GM23338 (cell line): ENCODE measurements around the gene UBASH3B. TPM values are rescaled to one million over a fixed set of nuclear protein-coding genes. Genes with fewer than 3 reads are reported as not detected.

Experiments
- ATAC-seq: fragments of 200-7000 bp; cut with Tn5 transposase; 3 replicates; pipeline ENCODE4 v1.9.1; 2020
- DNase-seq: peaks from one replicate; pipeline ENCODE4 v3.0.0-alpha.2; 2015; ENCODE audit warnings: low spot score
- H2AFZ ChIP-seq: fragments of 200-600 bp; sonication (generic); 2 replicates; pipeline ENCODE4 v1.8.0; 2016; ENCODE audit warnings: antibody characterized with exemption, mild to moderate bottlenecking, moderate library complexity
- H3F3A ChIP-seq: fragments of 200-600 bp; sonication (generic); replicated peaks from 2 replicates; pipeline ENCODE4 v1.8.0; 2017; ENCODE audit warnings: antibody characterized with exemption, mixed run types, low read depth
- H3K27ac ChIP-seq: fragments of 200-600 bp; sonication (generic); 2 replicates; pipeline ENCODE4 v1.6.1; 2016; ENCODE audit warnings: low read depth
- H3K27me3 ChIP-seq: fragments of 200-600 bp; sonication (generic); 2 replicates; pipeline ENCODE4 v1.8.0; 2016; ENCODE audit warnings: mild to moderate bottlenecking, mixed run types, moderate library complexity; ENCODE audit not compliant: insufficient read depth
- H3K36me3 ChIP-seq: fragments of 200-600 bp; sonication (generic); 2 replicates; pipeline ENCODE4 v1.8.0; 2016; ENCODE audit warnings: mild to moderate bottlenecking; ENCODE audit not compliant: insufficient read depth
- H3K4me1 ChIP-seq: fragments of 200-600 bp; sonication (generic); 2 replicates; pipeline ENCODE4 v1.8.0; 2016; ENCODE audit warnings: mild to moderate bottlenecking, moderate library complexity; ENCODE audit not compliant: insufficient read depth
- H3K4me2 ChIP-seq: fragments of 200-600 bp; sonication (generic); 2 replicates; pipeline ENCODE4 v1.7.1; 2017; ENCODE audit warnings: mixed run types
- H3K4me3 ChIP-seq: fragments of 200-600 bp; sonication (generic); 2 replicates; pipeline ENCODE4 v1.6.1; 2016; ENCODE audit warnings: mixed run types
- H3K79me2 ChIP-seq: fragments of 200-600 bp; sonication (generic); replicated peaks from 2 replicates; pipeline ENCODE4 v1.8.0; 2017; ENCODE audit warnings: mild to moderate bottlenecking; ENCODE audit not compliant: insufficient read depth
- H3K9me2 ChIP-seq: fragments of 200-600 bp; sonication (generic); 2 replicates; pipeline ENCODE4 v1.8.0; 2017; ENCODE audit not compliant: insufficient read depth
- H4K20me1 ChIP-seq: fragments of 200-600 bp; sonication (generic); replicated peaks from 2 replicates; pipeline ENCODE4 v1.8.0; 2017; ENCODE audit warnings: mild to moderate bottlenecking; ENCODE audit not compliant: insufficient read depth
- H3K27ac Mint-ChIP-seq: 2 replicates; pipeline ENCODE4 v1.8.0; 2020; ENCODE audit warnings: inconsistent platforms, mild to moderate bottlenecking, moderate library complexity, mixed read lengths
- H3K27me3 Mint-ChIP-seq: 3 replicates; pipeline ENCODE4 v1.8.0; 2022; ENCODE audit warnings: low read depth, mild to moderate bottlenecking, moderate library complexity, mixed read lengths, inconsistent platforms; ENCODE audit not compliant: insufficient read depth, poor library complexity
- H3K36me3 Mint-ChIP-seq: 3 replicates; pipeline ENCODE4 v1.8.0; 2021; ENCODE audit warnings: low read depth, mild to moderate bottlenecking, inconsistent platforms, moderate library complexity, mixed read lengths
- H3K4me1 Mint-ChIP-seq: 3 replicates; pipeline ENCODE4 v1.8.0; 2020; ENCODE audit warnings: mild to moderate bottlenecking, inconsistent platforms, mixed read lengths
- H3K4me3 Mint-ChIP-seq: 3 replicates; pipeline ENCODE4 v1.8.0; 2021; ENCODE audit warnings: moderate library complexity, mild to moderate bottlenecking, inconsistent platforms, mixed read lengths
- H3K9me3 Mint-ChIP-seq: 3 replicates; pipeline ENCODE4 v1.8.0; 2020; ENCODE audit warnings: moderate library complexity, mild to moderate bottlenecking, inconsistent platforms, mixed read lengths
- CREB1 ChIP-seq: fragments of 250-450 bp; sonication (Bioruptor Pico); IDR thresholded peaks from 2 replicates; pipeline ENCODE4 v1.5.0; 2020; ENCODE audit warnings: low read depth, mild to moderate bottlenecking, moderate library complexity
- EZH2 ChIP-seq: fragments of 200-600 bp; sonication (generic); IDR thresholded peaks from one replicate; pipeline ENCODE4 v1.8.0; 2017; ENCODE audit warnings: antibody characterized with exemption, mild to moderate bottlenecking, low read depth; ENCODE audit not compliant: unreplicated experiment
- EZH2phosphoT487 ChIP-seq: fragments of 200-600 bp; sonication (generic); IDR thresholded peaks from one replicate; pipeline ENCODE4 v1.8.1; 2018; ENCODE audit warnings: antibody characterized with exemption; ENCODE audit not compliant: unreplicated experiment
- JUNB ChIP-seq: IDR thresholded peaks from one replicate; pipeline ENCODE4 v1.6.1; 2016; ENCODE audit warnings: antibody characterized with exemption; ENCODE audit not compliant: unreplicated experiment
- NANOG ChIP-seq: IDR thresholded peaks from 2 replicates; pipeline ENCODE4 v1.6.1; 2016; ENCODE audit warnings: antibody characterized with exemption, borderline replicate concordance
- POLR2AphosphoS5 ChIP-seq: IDR thresholded peaks from 2 replicates; pipeline ENCODE4 v1.6.1; 2016; ENCODE audit warnings: antibody characterized with exemption, low read depth
- REST ChIP-seq: IDR thresholded peaks from one replicate; pipeline ENCODE4 v1.6.1; 2018; ENCODE audit warnings: antibody characterized with exemption; ENCODE audit not compliant: unreplicated experiment
- STAT1 ChIP-seq: IDR thresholded peaks from one replicate; pipeline ENCODE4 v1.6.1; 2016; ENCODE audit warnings: antibody characterized with exemption; ENCODE audit not compliant: unreplicated experiment
- ZNF114 ChIP-seq: fragments of 250-450 bp; sonication (Bioruptor Pico); IDR thresholded peaks from 2 replicates; pipeline ENCODE4 v1.5.0; 2020; ENCODE audit warnings: mild to moderate bottlenecking, moderate library complexity
- ZNF331 ChIP-seq: fragments of 250-450 bp; sonication (Bioruptor Pico); IDR thresholded peaks from 2 replicates; pipeline ENCODE4 v1.5.0; 2020; ENCODE audit warnings: low read depth, mild to moderate bottlenecking, moderate library complexity
- polyA plus RNA-seq: library from polyadenylated mRNA; unstranded; fragments of >200 nt; fragmentation: Nextera tagmentation; extraction: Ambion mirVana; gene quantifications from 2 replicates; pipeline ENCODE4 v1.2.1, GENCODE V29; 2016
- total RNA-seq: library from RNA; depleted of rRNA; stranded (reverse); fragments of >200 nt; shearing (Covaris generic); gene quantifications from 2 replicates; pipeline ENCODE4 v1.2.3, GENCODE V29; 2014
- TF ChIP-seq, protein P1 (sequence below): fragments of 250-450 bp; sonication (Bioruptor Pico); IDR thresholded peaks from 2 replicates; pipeline ENCODE4 v1.5.0; 2020; ENCODE audit warnings: mild to moderate bottlenecking, moderate library complexity
- TF ChIP-seq, protein P2 (sequence below), 2 experiments: fragments of 200-600 bp in 1 of 2; sonication (generic) in 1 of 2; conservative IDR thresholded peaks; 2 replicates each; pipeline versions ENCODE4 v1.5.1 to v1.6.1; 2016 to 2017; ENCODE audit warnings: antibody characterized with exemption in 2 of 2, low read depth in 2 of 2, mild to moderate bottlenecking in 2 of 2, moderate library complexity in 1 of 2
- TF ChIP-seq, protein P3 (sequence below): IDR thresholded peaks from 2 replicates; pipeline ENCODE4 v1.6.1; 2016; ENCODE audit warnings: antibody characterized with exemption

The UBASH3B gene
- total and polyA plus RNA-seq, 2 experiments from 2014 or later = 2.1 to 12.0 TPM

DNA sequence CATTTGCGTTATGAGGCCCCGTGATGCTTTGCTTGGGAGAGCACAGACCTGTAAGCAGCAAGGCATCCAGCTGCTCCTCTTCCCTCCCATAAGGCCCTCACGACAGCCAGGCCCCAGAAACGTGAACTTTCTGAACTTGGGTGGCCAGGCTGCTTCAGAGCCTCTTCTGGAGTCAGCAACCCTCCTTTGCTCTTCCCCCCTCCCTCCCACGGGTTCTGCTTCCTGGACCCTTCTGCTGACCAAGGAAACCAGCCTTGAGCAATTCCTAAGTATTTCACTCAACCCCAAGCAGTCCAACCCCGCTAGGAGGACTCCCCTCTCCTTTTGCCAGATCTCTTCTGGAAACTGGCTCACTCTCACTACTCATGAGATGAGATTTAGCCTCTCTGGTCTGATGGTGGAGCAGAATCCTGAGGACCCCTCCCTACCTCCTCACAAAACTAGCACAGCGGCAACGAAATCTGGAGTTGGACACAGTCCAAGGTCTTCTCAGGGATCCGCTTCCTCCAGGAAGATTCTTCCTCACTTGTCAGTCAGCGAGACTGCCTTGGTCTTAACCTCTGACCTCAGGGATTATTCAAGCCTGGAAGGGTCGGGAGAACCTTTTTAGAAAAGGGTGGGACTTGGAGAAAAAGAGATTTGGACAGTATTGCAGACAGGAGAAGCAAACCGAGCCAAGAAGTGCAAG, 86.2 kb downstream of the UBASH3B start:
- Histone ChIP-seq H3K9me2 (no peaks in the 10 kb centered on the region), H3K4me2 (no peak overlapping the region), H3K4me3 (no peak overlapping the region), H3K36me3 (no peaks in the 10 kb centered on the region), H3K79me2 (no peaks in the 10 kb centered on the region; the same call in 1 of the 2 replicates), H3K27me3 (no peaks in the 10 kb centered on the region), H2AFZ (no peak overlapping the region), H3F3A (peaks cover 5% of the 10 kb centered on the region), H3K4me1 (peaks cover 13% of the 10 kb centered on the region), H3K27ac (no peak overlapping the region), H4K20me1 (no peaks in the 10 kb centered on the region)
- no peak for DNase-seq
- Mint-ChIP-seq H3K4me3 (no peak overlapping the region), H3K9me3 (no peaks in the 10 kb centered on the region), H3K27me3 (no peaks in the 10 kb centered on the region), H3K4me1 (peaks cover 8% of the 10 kb centered on the region), H3K36me3 (no peaks in the 10 kb centered on the region), H3K27ac (no peak overlapping the region)
- no peak for ATAC-seq
- no peak for TF ChIP-seq ZNF331 (CRISPR knock-in tag)
- TF ChIP-seq CREB1 (CRISPR knock-in tag) = no peak
- TF ChIP-seq NANOG = no peak
- no peak for TF ChIP-seq ZNF114 (CRISPR knock-in tag)
- TF ChIP-seq POLR2AphosphoS5 = no peak
- TF ChIP-seq REST = no peak
- TF ChIP-seq EZH2 = no peak
- TF ChIP-seq STAT1 = no peak
- TF ChIP-seq, protein P1, sequence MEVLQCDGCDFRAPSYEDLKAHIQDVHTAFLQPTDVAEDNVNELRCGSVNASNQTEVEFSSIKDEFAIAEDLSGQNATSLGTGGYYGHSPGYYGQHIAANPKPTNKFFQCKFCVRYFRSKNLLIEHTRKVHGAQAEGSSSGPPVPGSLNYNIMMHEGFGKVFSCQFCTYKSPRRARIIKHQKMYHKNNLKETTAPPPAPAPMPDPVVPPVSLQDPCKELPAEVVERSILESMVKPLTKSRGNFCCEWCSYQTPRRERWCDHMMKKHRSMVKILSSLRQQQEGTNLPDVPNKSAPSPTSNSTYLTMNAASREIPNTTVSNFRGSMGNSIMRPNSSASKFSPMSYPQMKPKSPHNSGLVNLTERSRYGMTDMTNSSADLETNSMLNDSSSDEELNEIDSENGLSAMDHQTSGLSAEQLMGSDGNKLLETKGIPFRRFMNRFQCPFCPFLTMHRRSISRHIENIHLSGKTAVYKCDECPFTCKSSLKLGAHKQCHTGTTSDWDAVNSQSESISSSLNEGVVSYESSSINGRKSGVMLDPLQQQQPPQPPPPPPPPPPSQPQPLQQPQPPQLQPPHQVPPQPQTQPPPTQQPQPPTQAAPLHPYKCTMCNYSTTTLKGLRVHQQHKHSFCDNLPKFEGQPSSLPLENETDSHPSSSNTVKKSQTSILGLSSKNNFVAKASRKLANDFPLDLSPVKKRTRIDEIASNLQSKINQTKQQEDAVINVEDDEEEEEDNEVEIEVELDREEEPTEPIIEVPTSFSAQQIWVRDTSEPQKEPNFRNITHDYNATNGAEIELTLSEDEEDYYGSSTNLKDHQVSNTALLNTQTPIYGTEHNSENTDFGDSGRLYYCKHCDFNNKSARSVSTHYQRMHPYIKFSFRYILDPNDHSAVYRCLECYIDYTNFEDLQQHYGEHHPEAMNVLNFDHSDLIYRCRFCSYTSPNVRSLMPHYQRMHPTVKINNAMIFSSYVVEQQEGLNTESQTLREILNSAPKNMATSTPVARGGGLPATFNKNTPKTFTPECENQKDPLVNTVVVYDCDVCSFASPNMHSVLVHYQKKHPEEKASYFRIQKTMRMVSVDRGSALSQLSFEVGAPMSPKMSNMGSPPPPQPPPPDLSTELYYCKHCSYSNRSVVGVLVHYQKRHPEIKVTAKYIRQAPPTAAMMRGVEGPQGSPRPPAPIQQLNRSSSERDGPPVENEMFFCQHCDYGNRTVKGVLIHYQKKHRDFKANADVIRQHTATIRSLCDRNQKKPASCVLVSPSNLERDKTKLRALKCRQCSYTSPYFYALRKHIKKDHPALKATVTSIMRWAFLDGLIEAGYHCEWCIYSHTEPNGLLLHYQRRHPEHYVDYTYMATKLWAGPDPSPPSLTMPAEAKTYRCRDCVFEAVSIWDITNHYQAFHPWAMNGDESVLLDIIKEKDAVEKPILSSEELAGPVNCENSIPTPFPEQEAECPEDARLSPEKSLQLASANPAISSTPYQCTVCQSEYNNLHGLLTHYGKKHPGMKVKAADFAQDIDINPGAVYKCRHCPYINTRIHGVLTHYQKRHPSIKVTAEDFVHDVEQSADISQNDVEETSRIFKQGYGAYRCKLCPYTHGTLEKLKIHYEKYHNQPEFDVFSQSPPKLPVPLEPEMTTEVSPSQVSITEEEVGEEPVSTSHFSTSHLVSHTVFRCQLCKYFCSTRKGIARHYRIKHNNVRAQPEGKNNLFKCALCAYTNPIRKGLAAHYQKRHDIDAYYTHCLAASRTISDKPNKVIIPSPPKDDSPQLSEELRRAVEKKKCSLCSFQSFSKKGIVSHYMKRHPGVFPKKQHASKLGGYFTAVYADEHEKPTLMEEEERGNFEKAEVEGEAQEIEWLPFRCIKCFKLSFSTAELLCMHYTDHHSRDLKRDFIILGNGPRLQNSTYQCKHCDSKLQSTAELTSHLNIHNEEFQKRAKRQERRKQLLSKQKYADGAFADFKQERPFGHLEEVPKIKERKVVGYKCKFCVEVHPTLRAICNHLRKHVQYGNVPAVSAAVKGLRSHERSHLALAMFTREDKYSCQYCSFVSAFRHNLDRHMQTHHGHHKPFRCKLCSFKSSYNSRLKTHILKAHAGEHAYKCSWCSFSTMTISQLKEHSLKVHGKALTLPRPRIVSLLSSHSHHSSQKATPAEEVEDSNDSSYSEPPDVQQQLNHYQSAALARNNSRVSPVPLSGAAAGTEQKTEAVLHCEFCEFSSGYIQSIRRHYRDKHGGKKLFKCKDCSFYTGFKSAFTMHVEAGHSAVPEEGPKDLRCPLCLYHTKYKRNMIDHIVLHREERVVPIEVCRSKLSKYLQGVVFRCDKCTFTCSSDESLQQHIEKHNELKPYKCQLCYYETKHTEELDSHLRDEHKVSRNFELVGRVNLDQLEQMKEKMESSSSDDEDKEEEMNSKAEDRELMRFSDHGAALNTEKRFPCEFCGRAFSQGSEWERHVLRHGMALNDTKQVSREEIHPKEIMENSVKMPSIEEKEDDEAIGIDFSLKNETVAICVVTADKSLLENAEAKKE = no peak
- TF ChIP-seq, protein P2, sequence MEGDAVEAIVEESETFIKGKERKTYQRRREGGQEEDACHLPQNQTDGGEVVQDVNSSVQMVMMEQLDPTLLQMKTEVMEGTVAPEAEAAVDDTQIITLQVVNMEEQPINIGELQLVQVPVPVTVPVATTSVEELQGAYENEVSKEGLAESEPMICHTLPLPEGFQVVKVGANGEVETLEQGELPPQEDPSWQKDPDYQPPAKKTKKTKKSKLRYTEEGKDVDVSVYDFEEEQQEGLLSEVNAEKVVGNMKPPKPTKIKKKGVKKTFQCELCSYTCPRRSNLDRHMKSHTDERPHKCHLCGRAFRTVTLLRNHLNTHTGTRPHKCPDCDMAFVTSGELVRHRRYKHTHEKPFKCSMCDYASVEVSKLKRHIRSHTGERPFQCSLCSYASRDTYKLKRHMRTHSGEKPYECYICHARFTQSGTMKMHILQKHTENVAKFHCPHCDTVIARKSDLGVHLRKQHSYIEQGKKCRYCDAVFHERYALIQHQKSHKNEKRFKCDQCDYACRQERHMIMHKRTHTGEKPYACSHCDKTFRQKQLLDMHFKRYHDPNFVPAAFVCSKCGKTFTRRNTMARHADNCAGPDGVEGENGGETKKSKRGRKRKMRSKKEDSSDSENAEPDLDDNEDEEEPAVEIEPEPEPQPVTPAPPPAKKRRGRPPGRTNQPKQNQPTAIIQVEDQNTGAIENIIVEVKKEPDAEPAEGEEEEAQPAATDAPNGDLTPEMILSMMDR (conservative IDR thresholded peaks at IDR 0.05; ENCODE audit: low read depth in 2 of 2) = no peak
- TF ChIP-seq, protein P3, sequence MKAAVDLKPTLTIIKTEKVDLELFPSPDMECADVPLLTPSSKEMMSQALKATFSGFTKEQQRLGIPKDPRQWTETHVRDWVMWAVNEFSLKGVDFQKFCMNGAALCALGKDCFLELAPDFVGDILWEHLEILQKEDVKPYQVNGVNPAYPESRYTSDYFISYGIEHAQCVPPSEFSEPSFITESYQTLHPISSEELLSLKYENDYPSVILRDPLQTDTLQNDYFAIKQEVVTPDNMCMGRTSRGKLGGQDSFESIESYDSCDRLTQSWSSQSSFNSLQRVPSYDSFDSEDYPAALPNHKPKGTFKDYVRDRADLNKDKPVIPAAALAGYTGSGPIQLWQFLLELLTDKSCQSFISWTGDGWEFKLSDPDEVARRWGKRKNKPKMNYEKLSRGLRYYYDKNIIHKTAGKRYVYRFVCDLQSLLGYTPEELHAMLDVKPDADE = no peak
- TF ChIP-seq EZH2phosphoT487 = no peak
- TF ChIP-seq JUNB = no peak
